ENCODE results near the gene UBE2D4. TPM values are rescaled to one million over a fixed set of nuclear protein-coding genes. Genes with fewer than 3 reads are reported as not detected.
"Not testable (repeated sequence)": the region's sequence is repeated elsewhere in the genome, so short reads cannot be mapped to it uniquely, and the experiment has no call there.

UBE2D4 gene
- total RNA-seq, 4 donors from 2014 or later: 13.6 to 29.1 (median 17.2) TPM

- not testable (repeated sequence) for H3K36me3 ChIP-seq; DNase-seq (ENCODE audit: low spot score in 2 of 2); H3K4me1 ChIP-seq; H3K4me3 ChIP-seq; H3K9me3 ChIP-seq; H3K27me3 ChIP-seq; H3K27ac ChIP-seq
- WGBS: 70% methylated on average over 3 of the region's 10 CpGs
Observed at GRCh38 chr7:43974725-43975482, 48.7 kb downstream of the UBE2D4 start.

GRCh38 chr7:43977525-43977924 lies 51.3 kb downstream of the UBE2D4 start:
- no peak for DNase-seq (ENCODE audit: low spot score in 2 of 2)
- TF ChIP-seq CTCF (IDR thresholded peaks at IDR 0.05) (no peak), EP300 (IDR thresholded peaks at IDR 0.05) (no peak), POLR2AphosphoS5 (IDR thresholded peaks at IDR 0.05) (no peak), POLR2A (IDR thresholded peaks at IDR 0.05) (no peak)
- H3K27me3 ChIP-seq: no peaks in the 10 kb centered on the region
- no peaks in the 10 kb centered on the region for H3K9me3 ChIP-seq
- 93% methylated on average over 1 of the region's 1 CpG for WGBS
- no peak overlapping the region for H3K4me3 ChIP-seq
- H3K4me1 ChIP-seq: no peaks in the 10 kb centered on the region
- H3K36me3 ChIP-seq: no peaks in the 10 kb centered on the region
- H3K27ac ChIP-seq: no peak overlapping the region

GRCh38 chr7:43978102-43978501 lies 51.9 kb downstream of the UBE2D4 start:
- not testable (repeated sequence) for H3K4me1 ChIP-seq; H3K4me3 ChIP-seq; H3K27ac ChIP-seq; DNase-seq (ENCODE audit: low spot score in 2 of 2); H3K9me3 ChIP-seq; H3K36me3 ChIP-seq; H3K27me3 ChIP-seq
- 86% methylated on average over 11 of the region's 11 CpGs for WGBS

GRCh38 chr7:43982848-43983247 lies 56.6 kb downstream of the UBE2D4 start:
- H3K4me3 ChIP-seq; H3K27ac ChIP-seq; DNase-seq (ENCODE audit: low spot score in 2 of 2); H3K36me3 ChIP-seq; H3K27me3 ChIP-seq; H3K9me3 ChIP-seq; H3K4me1 ChIP-seq: not testable (repeated sequence)
- no CpG with 5 or more reads among the region's 6 CpGs for WGBS

- 73% methylated on average over 1 of the region's 2 CpGs for WGBS
Observed at GRCh38 chr7:43983736-43984135, 57.5 kb downstream of the UBE2D4 start.

GRCh38 chr7:43985904-43986864 lies 59.9 kb downstream of the UBE2D4 start:
- WGBS: 83% methylated on average over 7 of the region's 33 CpGs
- H3K27ac ChIP-seq, H3K27me3 ChIP-seq, H3K36me3 ChIP-seq, H3K9me3 ChIP-seq, H3K4me1 ChIP-seq: not testable (repeated sequence)
- peak overlapping the region; percentile 20 for H3K4me3 ChIP-seq
- TF ChIP-seq CTCF (IDR thresholded peaks at IDR 0.05): peak in 1 of 2 donors; percentile 79
- DNase-seq (ENCODE audit: low spot score in 2 of 2): peak in 1 of 2 donors; percentile 84

More at GRCh38 chr7:43983736-43984135, 57.5 kb downstream of the UBE2D4 start:
- not testable (repeated sequence) for H3K36me3 ChIP-seq; H3K4me3 ChIP-seq; DNase-seq (ENCODE audit: low spot score in 2 of 2); H3K27ac ChIP-seq; H3K4me1 ChIP-seq; H3K9me3 ChIP-seq; H3K27me3 ChIP-seq

- H3K27ac ChIP-seq; H3K9me3 ChIP-seq; H3K4me1 ChIP-seq; H3K27me3 ChIP-seq; DNase-seq (ENCODE audit: low spot score in 2 of 2); H3K4me3 ChIP-seq; H3K36me3 ChIP-seq: not testable (repeated sequence)
- 92% methylated on average over 4 of the region's 9 CpGs for WGBS
Observed at GRCh38 chr7:43987476-43987875, 61.2 kb downstream of the UBE2D4 start.

- not testable (repeated sequence) for H3K36me3 ChIP-seq; H3K4me3 ChIP-seq; H3K27me3 ChIP-seq; H3K4me1 ChIP-seq; DNase-seq (ENCODE audit: low spot score in 2 of 2); H3K27ac ChIP-seq; H3K9me3 ChIP-seq
- WGBS: 60% methylated on average over 12 of the region's 12 CpGs
Observed at GRCh38 chr7:43990011-43990585, 63.9 kb downstream of the UBE2D4 start.

- not testable (repeated sequence) for H3K36me3 ChIP-seq; H3K4me3 ChIP-seq; H3K27ac ChIP-seq; H3K9me3 ChIP-seq; DNase-seq (ENCODE audit: low spot score in 2 of 2); H3K4me1 ChIP-seq; H3K27me3 ChIP-seq
- 83% methylated on average over 1 of the region's 1 CpG for WGBS
Observed at GRCh38 chr7:43990829-43991228, 64.6 kb downstream of the UBE2D4 start.

- H3K4me1 ChIP-seq; H3K36me3 ChIP-seq; DNase-seq (ENCODE audit: low spot score in 2 of 2); H3K27me3 ChIP-seq; H3K4me3 ChIP-seq; H3K27ac ChIP-seq; H3K9me3 ChIP-seq: not testable (repeated sequence)
- 64% methylated on average over 7 of the region's 7 CpGs for WGBS
Observed at GRCh38 chr7:43992896-43993295, 66.7 kb downstream of the UBE2D4 start.

- not testable (repeated sequence) for DNase-seq (ENCODE audit: low spot score in 2 of 2); H3K27me3 ChIP-seq; H3K36me3 ChIP-seq; H3K9me3 ChIP-seq; H3K27ac ChIP-seq; H3K4me3 ChIP-seq; H3K4me1 ChIP-seq
- WGBS: 100% methylated on average over 4 of the region's 6 CpGs
Observed at GRCh38 chr7:43994681-43995080, 68.4 kb downstream of the UBE2D4 start.
